Activated naive CD4-positive, alpha-beta T cell (primary cell): ENCODE data around the gene MRPL12.

Experiments
- DNase-seq, 4 experiments: peaks; one replicate each; lab custom pipeline; 2025; lab: John Stamatoyannopoulos, UW

Gene MRPL12

GRCh38 chr17:81740395-81740961 is 37.3 kb downstream of the MRPL12 start:
- DNase-seq, result no peak

- no peak for DNase-seq
Observed at GRCh38 chr17:81741049-81741593, 38.0 kb downstream of the MRPL12 start.

GRCh38 chr17:81741594-81742452 is 38.7 kb downstream of the MRPL12 start:
- DNase-seq, result no peak
